H9 (cell line): ENCODE results near the gene NUP205. TPM values are rescaled to one million over a fixed set of nuclear protein-coding genes. Genes with fewer than 3 reads are reported as not detected.

Source experiments
- DNase-seq: peaks from one replicate; pipeline ENCODE4 v3.0.0-alpha.2; 2017
- H2AFZ ChIP-seq: one replicate; pipeline ENCODE4 v1.6.1; 2013; ENCODE audit warnings: mild to moderate bottlenecking, low read length, control low read depth, moderate library complexity
- H2AK5ac ChIP-seq: 2 replicates; pipeline ENCODE4 v1.6.1; 2013; ENCODE audit warnings: low read length, control low read depth, mixed read lengths; ENCODE audit not compliant: insufficient read length
- H2BK120ac ChIP-seq: one replicate; pipeline ENCODE4 v1.6.1; 2013; ENCODE audit warnings: low read depth, mild to moderate bottlenecking, low read length, control low read depth, inconsistent platforms; ENCODE audit not compliant: poor library complexity, severe bottlenecking
- H2BK12ac ChIP-seq: 2 replicates; pipeline ENCODE4 v1.6.1; 2013; ENCODE audit warnings: low read length, control low read depth, mixed read lengths, low read depth; ENCODE audit not compliant: insufficient read length
- H2BK15ac ChIP-seq: 2 replicates; pipeline ENCODE4 v1.6.1; 2013; ENCODE audit warnings: low read depth, low read length, control low read depth
- H2BK20ac ChIP-seq: one replicate; pipeline ENCODE4 v1.6.1; 2013; ENCODE audit warnings: low read depth, mild to moderate bottlenecking, low read length, control low read depth, inconsistent platforms; ENCODE audit not compliant: poor library complexity, severe bottlenecking
- H2BK5ac ChIP-seq: 2 replicates; pipeline ENCODE4 v1.6.1; 2013; ENCODE audit warnings: low read length, control low read depth, mixed read lengths; ENCODE audit not compliant: insufficient read length
- H3K14ac ChIP-seq: 2 replicates; pipeline ENCODE4 v1.6.1; 2013; ENCODE audit warnings: low read length, control low read depth; ENCODE audit not compliant: insufficient read depth
- H3K18ac ChIP-seq: 2 replicates; pipeline ENCODE4 v1.6.1; 2013; ENCODE audit warnings: low read depth, mild to moderate bottlenecking, mixed read lengths, low read length, control low read depth; ENCODE audit not compliant: insufficient read length
- H3K23ac ChIP-seq: 2 replicates; pipeline ENCODE4 v1.6.1; 2013; ENCODE audit warnings: low read length, control low read depth, mixed read lengths, low read depth; ENCODE audit not compliant: insufficient read length
- H3K23me2 ChIP-seq: 2 replicates; pipeline ENCODE4 v1.6.1; 2013; ENCODE audit warnings: low read depth, mild to moderate bottlenecking, mixed read lengths, low read length, control low read depth; ENCODE audit not compliant: insufficient read length, poor library complexity, severe bottlenecking
- H3K27ac ChIP-seq: 2 replicates; pipeline ENCODE4 v1.5.1; 2013; ENCODE audit warnings: low read length, control low read depth, mixed read lengths, low read depth; ENCODE audit not compliant: insufficient read length
- H3K27me3 ChIP-seq: 2 replicates; pipeline ENCODE4 v1.6.1; 2013; ENCODE audit warnings: low read length, control low read depth, inconsistent platforms; ENCODE audit not compliant: insufficient read depth
- H3K4ac ChIP-seq: 2 replicates; pipeline ENCODE4 v1.6.1; 2013; ENCODE audit warnings: low read depth, mild to moderate bottlenecking, control low read depth, inconsistent platforms, low read length, moderate library complexity
- H3K4me1 ChIP-seq: 2 replicates; pipeline ENCODE4 v1.6.1; 2013; ENCODE audit warnings: low read length, control low read depth, inconsistent platforms; ENCODE audit not compliant: insufficient read depth
- H3K4me2 ChIP-seq: 2 replicates; pipeline ENCODE4 v1.6.1; 2013; ENCODE audit warnings: low read length, control low read depth, mixed read lengths; ENCODE audit not compliant: insufficient read length, insufficient read depth
- H3K56ac ChIP-seq: 2 replicates; pipeline ENCODE4 v1.6.1; 2013; ENCODE audit warnings: low read depth, mild to moderate bottlenecking, mixed read lengths, low read length, control low read depth; ENCODE audit not compliant: insufficient read length
- H3K79me1 ChIP-seq: 2 replicates; pipeline ENCODE4 v1.6.1; 2013; ENCODE audit warnings: low read depth, mild to moderate bottlenecking, moderate library complexity, low read length, control low read depth, inconsistent platforms; ENCODE audit not compliant: insufficient read depth, poor library complexity, severe bottlenecking
- H3K79me2 ChIP-seq: 2 replicates; pipeline ENCODE4 v1.6.1; 2013; ENCODE audit warnings: low read length, control low read depth, inconsistent platforms; ENCODE audit not compliant: insufficient read depth
- H3K9ac ChIP-seq: 2 replicates; pipeline ENCODE4 v1.6.1; 2013; ENCODE audit warnings: low read length, control low read depth, mixed read lengths; ENCODE audit not compliant: insufficient read length; ENCODE audit errors: extremely low read depth
- H3K9me3 ChIP-seq: one replicate; pipeline ENCODE4 v1.6.1; 2013; ENCODE audit warnings: low read depth, low read length, inconsistent platforms; ENCODE audit not compliant: control insufficient read depth
- H3T11ph ChIP-seq: one replicate; pipeline ENCODE4 v1.6.1; 2013; ENCODE audit warnings: mild to moderate bottlenecking, low read length, control low read depth, inconsistent platforms
- H4K20me1 ChIP-seq: one replicate; pipeline ENCODE4 v1.6.1; 2013; ENCODE audit not compliant: control insufficient read depth, insufficient read length, insufficient read depth
- H4K5ac ChIP-seq: 2 replicates; pipeline ENCODE4 v1.6.1; 2013; ENCODE audit warnings: low read depth, mild to moderate bottlenecking, mixed read lengths, low read length, control low read depth; ENCODE audit not compliant: insufficient read length
- H4K8ac ChIP-seq: replicated peaks from 2 replicates; pipeline ENCODE4 v1.6.1; 2013; ENCODE audit warnings: low read length, control low read depth, mixed read lengths, low read depth; ENCODE audit not compliant: insufficient read length
- H4K91ac ChIP-seq: 2 replicates; pipeline ENCODE4 v1.6.1; 2013; ENCODE audit warnings: low read depth, mild to moderate bottlenecking, moderate library complexity, mixed read lengths, low read length, control low read depth; ENCODE audit not compliant: insufficient read length
- H3K27ac Mint-ChIP-seq, 3 experiments: 2 replicates in 2 of 3; 3 replicates in 1 of 3; pipeline ENCODE4 v1.8.0; 2020 to 2021; ENCODE audit warnings: mixed read lengths in 3 of 3, mild to moderate bottlenecking in 1 of 3, moderate library complexity in 1 of 3
- H3K27me3 Mint-ChIP-seq: 2 replicates; pipeline ENCODE4 v1.8.0; 2021; ENCODE audit warnings: low read depth, mild to moderate bottlenecking, moderate library complexity, mixed read lengths
- H3K36me3 Mint-ChIP-seq, 3 experiments: 2 replicates in 2 of 3; 3 replicates in 1 of 3; pipeline ENCODE4 v1.8.0; 2020 to 2021; ENCODE audit warnings: low read depth in 3 of 3, mixed read lengths in 3 of 3; ENCODE audit not compliant: insufficient read depth in 1 of 3
- H3K4me1 Mint-ChIP-seq, 2 experiments: 2 replicates each; pipeline ENCODE4 v1.8.0; 2020; ENCODE audit warnings: mixed read lengths in 2 of 2
- H3K4me3 Mint-ChIP-seq, 2 experiments: 2 replicates in 1 of 2; 3 replicates in 1 of 2; pipeline ENCODE4 v1.8.0; 2020 to 2021; ENCODE audit warnings: mild to moderate bottlenecking in 2 of 2, mixed read lengths in 2 of 2, moderate library complexity in 1 of 2
- H3K9me3 Mint-ChIP-seq, 2 experiments: 2 replicates in 1 of 2; 3 replicates in 1 of 2; pipeline ENCODE4 v1.8.0; 2020; ENCODE audit warnings: mild to moderate bottlenecking in 2 of 2, mixed read lengths in 2 of 2, moderate library complexity in 1 of 2
- WGBS: extraction: QIAGEN DNeasy Blood & Tissue Kit; methylation state at CpG from one replicate; pipeline ENCODE4 v1.1.7; 2013; ENCODE audit warnings: missing lambda C conversion rate, low lambda C conversion rate, mixed read lengths; ENCODE audit not compliant: insufficient read length; ENCODE audit errors: extremely low coverage; 5-methylcytosine and 5-hydroxymethylcytosine counted together
- total RNA-seq: library from RNA; stranded (reverse); gene quantifications from 2 replicates; pipeline ENCODE4 v1.2.1, GENCODE V29; 2021
- TF ChIP-seq, protein P1 (sequence below): fragments of 200-600 bp; sonication (generic); conservative IDR thresholded peaks from 3 replicates; pipeline ENCODE4 v1.8.0; 2021; ENCODE audit warnings: antibody characterized with exemption, mild to moderate bottlenecking

NUP205 gene
- total RNA-seq, 1 experiment from 2014 or later: 158 TPM

DNA sequence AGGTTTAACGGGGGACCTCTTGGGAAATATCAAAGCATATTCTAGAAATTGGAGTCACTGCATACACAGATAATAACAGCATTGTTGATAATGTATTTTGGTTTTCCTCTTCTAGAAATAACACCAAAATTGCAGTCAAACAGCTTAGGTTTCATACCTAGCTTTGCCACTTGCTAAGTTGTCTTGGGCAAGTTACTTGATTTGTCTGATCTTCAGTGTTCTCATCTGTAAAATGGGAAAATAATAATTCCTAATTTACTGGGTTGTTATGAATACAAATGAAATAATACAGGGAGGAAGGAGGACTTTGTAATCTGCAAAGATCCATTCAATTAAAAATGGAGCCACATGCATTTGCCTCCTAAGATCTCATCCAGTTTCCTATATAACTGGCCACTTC, 20.3 kb upstream of the NUP205 start:
- no peaks in the 10 kb centered on the region for H3K23me2 ChIP-seq
- Mint-ChIP-seq H3K27me3 (no peaks in the 10 kb centered on the region), H3K4me3 (no peak overlapping the region), H3K27ac (no peak overlapping the region), H3K9me3 (no peaks in the 10 kb centered on the region), H3K4me1 (peaks cover 4% of the 10 kb centered on the region in 2 experiments; a peak in 3 of 4 replicates), H3K36me3 (no peaks in the 10 kb centered on the region)
- H4K5ac ChIP-seq: no peak overlapping the region
- no peak overlapping the region for H2BK120ac ChIP-seq
- no peak overlapping the region for H3K23ac ChIP-seq
- H3K27ac ChIP-seq: no peak overlapping the region
- H4K8ac ChIP-seq: no peak overlapping the region
- H3K56ac ChIP-seq: no peak overlapping the region
- WGBS: no CpG with 5 or more reads among the region's 1 CpG
- no peaks in the 10 kb centered on the region for H3K27me3 ChIP-seq
- H3K79me2 ChIP-seq: no peaks in the 10 kb centered on the region
- H2BK12ac ChIP-seq: no peak overlapping the region
- no peak overlapping the region for H3K4ac ChIP-seq
- no peak overlapping the region for H3K14ac ChIP-seq
- H3K4me1 ChIP-seq: no peaks in the 10 kb centered on the region
- TF ChIP-seq, protein P1, sequence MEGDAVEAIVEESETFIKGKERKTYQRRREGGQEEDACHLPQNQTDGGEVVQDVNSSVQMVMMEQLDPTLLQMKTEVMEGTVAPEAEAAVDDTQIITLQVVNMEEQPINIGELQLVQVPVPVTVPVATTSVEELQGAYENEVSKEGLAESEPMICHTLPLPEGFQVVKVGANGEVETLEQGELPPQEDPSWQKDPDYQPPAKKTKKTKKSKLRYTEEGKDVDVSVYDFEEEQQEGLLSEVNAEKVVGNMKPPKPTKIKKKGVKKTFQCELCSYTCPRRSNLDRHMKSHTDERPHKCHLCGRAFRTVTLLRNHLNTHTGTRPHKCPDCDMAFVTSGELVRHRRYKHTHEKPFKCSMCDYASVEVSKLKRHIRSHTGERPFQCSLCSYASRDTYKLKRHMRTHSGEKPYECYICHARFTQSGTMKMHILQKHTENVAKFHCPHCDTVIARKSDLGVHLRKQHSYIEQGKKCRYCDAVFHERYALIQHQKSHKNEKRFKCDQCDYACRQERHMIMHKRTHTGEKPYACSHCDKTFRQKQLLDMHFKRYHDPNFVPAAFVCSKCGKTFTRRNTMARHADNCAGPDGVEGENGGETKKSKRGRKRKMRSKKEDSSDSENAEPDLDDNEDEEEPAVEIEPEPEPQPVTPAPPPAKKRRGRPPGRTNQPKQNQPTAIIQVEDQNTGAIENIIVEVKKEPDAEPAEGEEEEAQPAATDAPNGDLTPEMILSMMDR: no peak
- no peaks in the 10 kb centered on the region for H4K20me1 ChIP-seq
- no peak overlapping the region for H3K18ac ChIP-seq
- H3K9ac ChIP-seq: no peak overlapping the region
- H2BK15ac ChIP-seq: no peak overlapping the region
- H2BK5ac ChIP-seq: no peak overlapping the region
- no peaks in the 10 kb centered on the region for H3K79me1 ChIP-seq
- H3K9me3 ChIP-seq: no peaks in the 10 kb centered on the region
- H4K91ac ChIP-seq: no peak overlapping the region
- no peak for DNase-seq
- H3K4me2 ChIP-seq: no peak overlapping the region
- no peak overlapping the region for H2AK5ac ChIP-seq
- H2BK20ac ChIP-seq: no peak overlapping the region
- H2AFZ ChIP-seq: no peak overlapping the region
- H3T11ph ChIP-seq: no peak overlapping the region
